ENCODE data around the gene HOMER2.
A peak's percentile ranks its signal among the peaks of the same experiment; 100 is the strongest.

HOMER2 gene

DNA sequence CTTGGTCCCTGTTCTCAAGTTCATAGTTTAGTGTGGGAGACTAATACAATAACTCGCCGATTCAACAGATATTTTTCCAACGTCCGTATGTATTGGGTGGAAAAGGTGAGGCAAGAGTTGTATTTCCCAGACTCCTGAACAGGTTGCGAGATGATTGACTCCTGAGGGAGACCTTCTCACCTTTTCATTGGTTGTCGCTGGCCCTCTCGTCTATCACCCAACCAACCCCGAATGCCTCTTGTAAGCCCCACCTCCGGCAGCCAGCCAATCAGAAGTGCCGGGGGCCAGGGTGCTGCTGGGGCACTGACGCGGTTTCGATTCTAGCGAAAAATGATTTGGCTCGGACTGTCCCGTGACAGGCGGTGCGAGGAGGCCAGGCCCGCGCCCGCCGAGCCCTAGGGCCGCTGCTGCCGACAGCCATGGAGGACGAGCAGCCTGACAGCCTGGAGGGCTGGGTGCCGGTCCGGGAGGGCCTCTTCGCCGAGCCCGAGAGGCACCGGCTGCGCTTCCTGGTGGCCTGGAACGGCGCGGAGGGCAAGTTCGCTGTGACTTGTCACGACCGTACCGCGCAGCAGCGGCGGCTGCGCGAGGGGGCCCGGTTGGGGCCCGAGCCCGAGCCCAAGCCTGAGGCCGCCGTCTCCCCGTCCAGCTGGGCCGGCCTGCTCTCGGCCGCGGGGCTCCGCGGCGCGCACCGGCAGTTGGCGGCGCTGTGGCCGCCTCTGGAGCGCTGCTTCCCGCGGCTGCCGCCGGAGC lies 143.0 kb downstream of the HOMER2 start, which contains the start of gene WHAMM:
Gene WHAMM (plus strand): TSS at position 321 of the 753 bp plus-strand sequence. CDS start 99 bp downstream, at position 420.
- peak within 1 kb of the TSS; percentile 75 for H3K4me3 ChIP-seq (replicated peaks; ENCODE audit: low read depth, low read length)
- TF ChIP-seq, protein P1, sequence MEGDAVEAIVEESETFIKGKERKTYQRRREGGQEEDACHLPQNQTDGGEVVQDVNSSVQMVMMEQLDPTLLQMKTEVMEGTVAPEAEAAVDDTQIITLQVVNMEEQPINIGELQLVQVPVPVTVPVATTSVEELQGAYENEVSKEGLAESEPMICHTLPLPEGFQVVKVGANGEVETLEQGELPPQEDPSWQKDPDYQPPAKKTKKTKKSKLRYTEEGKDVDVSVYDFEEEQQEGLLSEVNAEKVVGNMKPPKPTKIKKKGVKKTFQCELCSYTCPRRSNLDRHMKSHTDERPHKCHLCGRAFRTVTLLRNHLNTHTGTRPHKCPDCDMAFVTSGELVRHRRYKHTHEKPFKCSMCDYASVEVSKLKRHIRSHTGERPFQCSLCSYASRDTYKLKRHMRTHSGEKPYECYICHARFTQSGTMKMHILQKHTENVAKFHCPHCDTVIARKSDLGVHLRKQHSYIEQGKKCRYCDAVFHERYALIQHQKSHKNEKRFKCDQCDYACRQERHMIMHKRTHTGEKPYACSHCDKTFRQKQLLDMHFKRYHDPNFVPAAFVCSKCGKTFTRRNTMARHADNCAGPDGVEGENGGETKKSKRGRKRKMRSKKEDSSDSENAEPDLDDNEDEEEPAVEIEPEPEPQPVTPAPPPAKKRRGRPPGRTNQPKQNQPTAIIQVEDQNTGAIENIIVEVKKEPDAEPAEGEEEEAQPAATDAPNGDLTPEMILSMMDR (IDR thresholded peaks at IDR 0.05; ENCODE audit: low read depth, low read length, missing control alignments), result no peak
- DNase-seq (ENCODE audit: extremely low read depth, low read depth), result peak; percentile 95

GRCh38 chr15:82808634-82809041 lies 143.9 kb downstream of the HOMER2 start:
- TF ChIP-seq, protein P1 (IDR thresholded peaks at IDR 0.05; ENCODE audit: low read depth, low read length, missing control alignments), result no peak
- H3K4me3 ChIP-seq (replicated peaks; ENCODE audit: low read depth, low read length), result no peak overlapping the region
- DNase-seq (ENCODE audit: extremely low read depth, low read depth), result no peak

- DNase-seq (ENCODE audit: extremely low read depth, low read depth), result no peak
- H3K4me3 ChIP-seq (replicated peaks; ENCODE audit: low read depth, low read length), result no peak overlapping the region
- TF ChIP-seq, protein P1 (IDR thresholded peaks at IDR 0.05; ENCODE audit: low read depth, low read length, missing control alignments), result no peak
These were observed 144.4 kb downstream of the HOMER2 start for GRCh38 chr15:82807920-82808633.

DNA sequence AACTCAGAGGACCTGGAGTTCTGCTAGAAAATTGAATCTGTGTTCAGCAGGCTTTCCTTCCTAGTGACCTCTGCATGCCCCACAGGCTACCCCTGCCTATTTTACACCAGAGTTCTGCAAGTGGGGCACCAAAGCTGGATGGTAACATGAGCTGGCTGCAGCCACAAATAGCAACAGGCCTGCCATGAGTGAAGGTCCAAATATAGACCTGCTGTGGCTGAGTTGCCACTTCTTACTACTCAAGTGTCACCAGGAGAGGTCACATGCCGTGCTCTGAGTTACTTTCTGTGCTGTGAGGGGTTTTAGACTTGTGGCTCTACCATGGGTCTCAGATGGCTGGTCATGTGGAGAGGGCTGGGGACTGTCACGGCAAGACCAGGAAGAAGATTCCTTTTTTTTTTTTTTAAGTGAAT lies 146.5 kb downstream of the HOMER2 start, which contains the start of gene FSD2:
Gene FSD2 (minus strand): TSS at position 76 of the 413 bp plus-strand sequence. CDS start 18,679 bp downstream, outside the sequence.
- no peak for DNase-seq (ENCODE audit: extremely low read depth, low read depth)
- TF ChIP-seq, protein P1 (IDR thresholded peaks at IDR 0.05; ENCODE audit: low read depth, low read length, missing control alignments), result no peak
- no peak within 1 kb of the TSS for H3K4me3 ChIP-seq (replicated peaks; ENCODE audit: low read depth, low read length)

- DNase-seq (ENCODE audit: extremely low read depth, low read depth), result no peak
- TF ChIP-seq, protein P1 (IDR thresholded peaks at IDR 0.05; ENCODE audit: low read depth, low read length, missing control alignments), result no peak
- H3K4me3 ChIP-seq (replicated peaks; ENCODE audit: low read depth, low read length), result no peak overlapping the region
These were observed 148.0 kb downstream of the HOMER2 start for GRCh38 chr15:82804575-82804949.

DNA sequence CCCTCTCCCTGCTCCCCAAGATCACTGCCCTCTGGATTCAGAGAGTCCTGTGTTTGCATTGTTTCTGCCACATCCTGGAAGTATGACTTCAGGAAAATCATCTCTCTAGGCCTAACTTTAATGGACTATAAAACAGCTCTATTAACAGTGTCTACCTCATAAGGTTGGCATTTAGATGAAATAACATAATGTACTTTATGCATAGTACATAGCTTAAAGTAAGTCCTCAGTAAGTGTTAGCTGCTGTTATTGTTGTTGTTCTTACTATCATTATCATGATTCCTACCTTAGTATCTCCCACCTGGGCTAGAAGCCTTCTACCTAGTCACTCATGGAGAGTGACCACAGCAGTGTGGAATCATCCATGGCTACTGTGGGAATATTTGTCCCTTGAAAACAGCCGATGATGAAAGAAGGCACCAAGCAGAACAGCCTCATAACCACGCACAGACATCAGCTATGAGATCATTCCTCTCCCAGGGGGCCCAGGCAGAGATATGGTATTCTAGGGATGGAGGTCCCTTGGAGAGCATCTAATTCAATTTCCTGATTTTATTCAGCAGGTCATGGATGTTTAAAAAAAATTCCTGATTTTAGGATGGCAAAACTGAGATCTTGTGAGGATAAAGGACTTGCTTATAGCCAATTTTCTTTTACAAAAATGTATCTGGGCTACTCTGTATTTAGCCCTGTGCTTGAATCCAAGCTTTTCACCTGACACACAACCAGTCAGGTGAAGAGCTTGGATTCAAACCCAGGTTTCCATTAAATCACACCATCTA lies 148.5 kb downstream of the HOMER2 start:
- no peak overlapping the region for H3K4me3 ChIP-seq (replicated peaks; ENCODE audit: low read depth, low read length)
- no peak for DNase-seq (ENCODE audit: extremely low read depth, low read depth)
- TF ChIP-seq, protein P1 (IDR thresholded peaks at IDR 0.05; ENCODE audit: low read depth, low read length, missing control alignments), result no peak

Measured in HFF-Myc (cell line).